ENCODE results near the gene GPLD1.

GPLD1 gene

GRCh38 chr6:24497254-24497970 lies 8.0 kb upstream of the GPLD1 start:
- no peak for DNase-seq (ENCODE audit: low read depth)
- TF ChIP-seq, protein P1, sequence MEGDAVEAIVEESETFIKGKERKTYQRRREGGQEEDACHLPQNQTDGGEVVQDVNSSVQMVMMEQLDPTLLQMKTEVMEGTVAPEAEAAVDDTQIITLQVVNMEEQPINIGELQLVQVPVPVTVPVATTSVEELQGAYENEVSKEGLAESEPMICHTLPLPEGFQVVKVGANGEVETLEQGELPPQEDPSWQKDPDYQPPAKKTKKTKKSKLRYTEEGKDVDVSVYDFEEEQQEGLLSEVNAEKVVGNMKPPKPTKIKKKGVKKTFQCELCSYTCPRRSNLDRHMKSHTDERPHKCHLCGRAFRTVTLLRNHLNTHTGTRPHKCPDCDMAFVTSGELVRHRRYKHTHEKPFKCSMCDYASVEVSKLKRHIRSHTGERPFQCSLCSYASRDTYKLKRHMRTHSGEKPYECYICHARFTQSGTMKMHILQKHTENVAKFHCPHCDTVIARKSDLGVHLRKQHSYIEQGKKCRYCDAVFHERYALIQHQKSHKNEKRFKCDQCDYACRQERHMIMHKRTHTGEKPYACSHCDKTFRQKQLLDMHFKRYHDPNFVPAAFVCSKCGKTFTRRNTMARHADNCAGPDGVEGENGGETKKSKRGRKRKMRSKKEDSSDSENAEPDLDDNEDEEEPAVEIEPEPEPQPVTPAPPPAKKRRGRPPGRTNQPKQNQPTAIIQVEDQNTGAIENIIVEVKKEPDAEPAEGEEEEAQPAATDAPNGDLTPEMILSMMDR (IDR thresholded peaks at IDR 0.05; ENCODE audit: low read length, missing control alignments), result no peak
- no peak overlapping the region for H3K4me3 ChIP-seq (replicated peaks; ENCODE audit: low read depth, low read length)

GRCh38 chr6:24494821-24495795 lies 5.7 kb upstream of the GPLD1 start, which contains the start of gene ALDH5A1:
ALDH5A1 (plus strand) TSS chr6:24494969; CDS start chr6:24494997, 28 bp downstream.
- TF ChIP-seq, protein P1 (IDR thresholded peaks at IDR 0.05; ENCODE audit: low read length, missing control alignments), result peak; percentile 9
- DNase-seq (ENCODE audit: low read depth), result peak; percentile 54
- peak within 1 kb of the TSS; percentile 55 for H3K4me3 ChIP-seq (replicated peaks; ENCODE audit: low read depth, low read length)

- no peak for DNase-seq (ENCODE audit: low read depth)
- TF ChIP-seq, protein P1 (IDR thresholded peaks at IDR 0.05; ENCODE audit: low read length, missing control alignments), result no peak
These were observed 4.8 kb upstream of the GPLD1 start for GRCh38 chr6:24493945-24494820.

DNA sequence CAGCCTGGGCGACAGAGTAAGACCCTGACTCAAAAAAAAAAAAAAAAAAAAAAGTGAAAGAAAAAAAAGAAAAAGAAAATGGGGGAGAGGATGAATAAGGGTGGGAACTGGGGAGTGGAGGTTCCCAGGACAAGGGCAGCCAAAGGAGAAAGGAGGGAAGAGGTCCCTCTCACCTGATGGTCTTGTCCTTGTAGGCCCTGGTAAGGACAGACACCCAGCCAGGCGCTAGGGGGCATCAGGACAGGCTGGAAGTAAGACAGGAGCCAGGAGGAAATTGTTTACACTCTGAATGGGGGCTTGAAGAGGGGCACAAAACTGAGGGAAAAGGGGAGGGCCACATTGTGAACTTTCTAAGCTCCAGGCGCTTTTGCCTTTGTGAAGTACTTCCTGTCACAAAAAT lies 3.1 kb upstream of the GPLD1 start:
- H3K4me3 ChIP-seq (replicated peaks; ENCODE audit: low read depth, low read length), result no peak overlapping the region
- TF ChIP-seq, protein P1 (IDR thresholded peaks at IDR 0.05; ENCODE audit: low read length, missing control alignments), result peak; percentile 40
- peak; percentile 13 for DNase-seq (ENCODE audit: low read depth)

More at GRCh38 chr6:24493945-24494820, 4.8 kb upstream of the GPLD1 start:
- peak overlapping the region; percentile 55 for H3K4me3 ChIP-seq (replicated peaks; ENCODE audit: low read depth, low read length)

GRCh38 chr6:24490948-24491347 lies 1.6 kb upstream of the GPLD1 start:
- no peak overlapping the region for H3K4me3 ChIP-seq (replicated peaks; ENCODE audit: low read depth, low read length)
- TF ChIP-seq, protein P1 (IDR thresholded peaks at IDR 0.05; ENCODE audit: low read length, missing control alignments), result no peak
- no peak for DNase-seq (ENCODE audit: low read depth)

DNA sequence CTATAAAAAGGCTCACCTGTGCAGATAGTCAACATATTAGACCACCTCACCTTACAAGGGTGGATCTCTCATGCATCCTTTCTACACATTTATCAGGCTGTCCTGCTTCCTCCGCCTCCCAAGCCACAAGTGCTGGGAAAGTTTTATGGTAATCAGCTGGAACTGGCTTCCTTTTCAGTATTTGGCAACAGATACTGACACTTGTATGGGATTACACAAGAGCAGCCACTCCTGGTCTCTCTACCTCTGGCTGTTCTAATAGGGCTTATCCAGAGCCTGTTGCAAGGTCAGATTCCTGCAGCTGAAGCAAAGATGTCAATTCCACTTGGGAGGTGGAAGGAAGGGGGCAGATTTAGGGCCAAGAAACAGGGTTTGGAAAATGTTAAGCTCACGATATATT lies 503 bp upstream of the GPLD1 start:
- no peak overlapping the region for H3K4me3 ChIP-seq (replicated peaks; ENCODE audit: low read depth, low read length)
- TF ChIP-seq, protein P1 (IDR thresholded peaks at IDR 0.05; ENCODE audit: low read length, missing control alignments), result no peak
- DNase-seq (ENCODE audit: low read depth), result peak; percentile 58

Data from fibroblast of pulmonary artery (primary cell).